HG03558 (cell line): ENCODE data around the gene VWA1.
"Not testable (repeated sequence)": the region's sequence is repeated elsewhere in the genome, so short reads cannot be mapped to it uniquely, and the experiment has no call there.

Source experiments
- ATAC-seq: cut with Tn5 transposase; IDR thresholded peaks from one replicate; pipeline ENCODE4 v1.9.1; 2021; ENCODE audit warnings: moderate number of reproducible peaks; ENCODE audit not compliant: unreplicated experiment; ENCODE audit errors: extremely low read depth

Gene VWA1

GRCh38 chr1:1479547-1480487, 44.3 kb downstream of the VWA1 start:
- ATAC-seq, result no peak

GRCh38 chr1:1480488-1480867, 45.0 kb downstream of the VWA1 start:
- ATAC-seq, result not testable (repeated sequence)

- ATAC-seq, result not testable (repeated sequence)
Observed at GRCh38 chr1:1481811-1482210, 46.3 kb downstream of the VWA1 start.

- no peak for ATAC-seq
Observed at GRCh38 chr1:1482856-1483255, 47.4 kb downstream of the VWA1 start.

- ATAC-seq, result no peak
Observed at GRCh38 chr1:1483714-1484113, 48.2 kb downstream of the VWA1 start.

- not testable (repeated sequence) for ATAC-seq
Observed at GRCh38 chr1:1484976-1485750, 49.7 kb downstream of the VWA1 start.

GRCh38 chr1:1485755-1486317, 50.3 kb downstream of the VWA1 start:
- not testable (repeated sequence) for ATAC-seq

- no peak for ATAC-seq
Observed at GRCh38 chr1:1487701-1488100, 52.2 kb downstream of the VWA1 start.

GRCh38 chr1:1489231-1489630, 53.7 kb downstream of the VWA1 start:
- no peak for ATAC-seq

- ATAC-seq, result no peak
Observed at GRCh38 chr1:1489861-1490260, 54.4 kb downstream of the VWA1 start.

- no peak for ATAC-seq
Observed at GRCh38 chr1:1490633-1491230, 55.2 kb downstream of the VWA1 start.

- ATAC-seq, result no peak
Observed at GRCh38 chr1:1491601-1492000, 56.1 kb downstream of the VWA1 start.
